ENCODE data around the gene RGR.

The RGR gene, protein sequence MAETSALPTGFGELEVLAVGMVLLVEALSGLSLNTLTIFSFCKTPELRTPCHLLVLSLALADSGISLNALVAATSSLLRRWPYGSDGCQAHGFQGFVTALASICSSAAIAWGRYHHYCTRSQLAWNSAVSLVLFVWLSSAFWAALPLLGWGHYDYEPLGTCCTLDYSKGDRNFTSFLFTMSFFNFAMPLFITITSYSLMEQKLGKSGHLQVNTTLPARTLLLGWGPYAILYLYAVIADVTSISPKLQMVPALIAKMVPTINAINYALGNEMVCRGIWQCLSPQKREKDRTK

DNA sequence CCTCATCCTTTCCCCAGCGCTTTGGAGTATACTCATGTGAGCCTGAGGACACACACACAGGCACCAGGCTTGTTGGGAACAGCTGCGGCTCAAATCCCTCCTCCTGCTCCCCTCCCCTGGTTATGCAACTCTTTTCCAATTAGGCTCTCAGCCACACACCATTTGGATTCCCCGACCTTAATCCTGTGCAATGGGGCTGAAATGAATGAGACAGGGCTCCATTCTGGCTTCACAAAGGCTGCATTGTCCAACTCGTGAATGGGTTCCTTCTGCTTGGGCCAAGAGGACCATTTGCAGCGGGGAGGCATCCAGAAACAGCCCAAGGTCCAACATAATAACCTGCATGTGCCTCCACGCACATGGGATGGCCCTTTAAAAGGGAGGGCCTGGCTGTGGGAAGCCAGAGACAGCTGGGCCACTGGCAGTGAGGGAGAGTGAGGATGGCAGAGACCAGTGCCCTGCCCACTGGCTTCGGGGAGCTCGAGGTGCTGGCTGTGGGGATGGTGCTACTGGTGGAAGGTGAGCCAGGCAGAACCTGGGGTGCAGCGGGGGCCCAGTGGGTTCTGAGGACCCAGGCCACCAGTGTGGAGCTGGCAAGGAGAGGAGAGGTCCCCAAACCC is at the start of gene RGR:
Gene RGR, plus strand, starts transcription at position 403 of the 620 bp plus-strand sequence. Its CDS starts 38 bp downstream, at position 441.
- DNase-seq: no peak

GRCh38 chr10:84196083-84196482 is 48.8 kb upstream of the RGR start:
- peak; percentile 3 for DNase-seq

DNA sequence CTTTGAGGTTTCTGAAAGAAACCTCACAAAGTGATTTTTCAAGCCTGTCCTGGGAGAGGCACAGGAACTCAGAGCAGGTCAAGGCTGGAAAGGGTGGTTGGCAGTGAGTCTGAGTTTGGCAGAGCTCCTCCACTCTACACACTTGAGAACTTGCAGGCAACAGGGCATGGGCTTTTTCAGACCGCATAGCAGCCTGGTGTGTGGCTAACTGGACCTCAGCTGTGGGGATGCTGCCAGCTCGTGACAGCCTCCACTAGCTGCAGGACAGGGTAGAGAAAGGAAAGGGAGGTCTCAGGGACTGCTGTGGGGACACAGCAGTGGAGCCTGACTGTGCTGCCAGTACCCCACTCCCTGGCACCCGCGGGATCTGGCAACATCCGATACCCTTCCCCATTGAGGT is 47.9 kb upstream of the RGR start:
- no peak for DNase-seq

DNA sequence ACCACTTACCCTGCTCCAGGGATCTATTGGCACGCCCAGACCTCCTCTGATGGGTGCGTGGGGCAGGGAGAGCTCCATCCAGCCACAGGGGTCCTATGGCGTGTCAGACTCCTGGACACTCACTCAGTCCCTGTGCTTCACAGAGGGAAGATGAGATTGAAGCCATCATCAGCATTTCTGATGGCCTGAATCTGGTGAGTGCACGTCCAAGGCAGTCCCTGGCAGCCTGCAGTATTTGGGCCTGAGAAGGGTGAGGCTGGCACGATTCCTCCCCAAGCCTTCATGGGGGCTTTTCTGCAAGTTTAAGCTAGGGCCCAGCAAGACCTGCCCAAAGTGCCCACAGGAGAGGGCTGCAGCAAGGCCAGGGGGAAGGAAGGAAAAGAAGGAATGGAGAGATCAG is 47.2 kb upstream of the RGR start:
- no peak for DNase-seq

- DNase-seq: no peak
These were observed 46.5 kb upstream of the RGR start for GRCh38 chr10:84198206-84198915.

DNA sequence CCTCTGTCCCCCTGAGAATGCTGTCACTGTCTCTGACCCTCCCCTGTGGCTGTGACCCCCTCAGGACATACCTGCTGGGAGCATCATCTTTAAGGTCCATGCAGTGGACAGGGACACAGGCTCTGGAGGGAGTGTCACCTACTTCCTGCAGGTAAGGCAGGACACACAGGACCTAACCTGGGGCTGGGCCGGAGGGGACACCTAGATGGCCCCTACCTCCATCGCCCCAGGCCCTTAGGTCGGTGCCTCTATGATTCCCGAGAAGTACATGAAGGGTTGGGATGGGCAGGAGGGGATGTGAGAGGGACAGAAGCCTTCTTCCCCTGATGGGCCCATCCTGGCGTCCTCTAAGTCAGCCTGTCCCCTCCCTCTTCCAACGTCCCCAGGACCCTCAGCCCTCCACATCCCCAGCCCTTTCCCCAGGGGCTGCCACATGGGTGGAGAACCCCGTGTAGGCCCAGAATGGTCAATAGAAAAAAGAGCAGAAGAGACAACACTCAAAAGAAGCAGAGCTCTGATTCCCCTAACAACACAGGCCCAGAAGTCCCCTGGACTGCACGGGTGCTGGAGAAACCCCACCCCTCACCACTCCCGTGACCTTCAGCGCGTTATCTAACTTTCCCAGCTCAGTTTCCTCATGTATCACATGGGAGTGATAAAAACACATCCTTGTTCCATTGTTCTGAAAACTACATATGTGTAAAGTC is 44.2 kb upstream of the RGR start:
- DNase-seq: no peak

DNA sequence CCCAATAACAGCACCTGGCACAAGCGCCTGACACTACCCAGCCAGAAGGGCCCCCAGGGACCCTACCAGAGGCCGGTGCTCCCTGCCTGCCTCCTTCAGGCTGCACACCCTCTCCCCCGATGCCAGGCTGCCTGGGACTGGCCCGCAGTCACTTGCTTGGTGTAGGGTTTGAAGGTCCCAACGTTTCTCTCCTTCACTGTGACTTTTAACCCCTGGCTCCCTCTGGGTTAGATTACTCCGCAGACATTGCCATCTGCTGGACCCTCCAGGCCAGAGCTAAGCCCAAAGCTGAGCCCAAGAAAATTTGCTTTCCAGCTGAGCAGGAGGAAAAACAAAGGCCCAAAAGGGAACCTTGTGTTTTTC is 43.6 kb upstream of the RGR start:
- no peak for DNase-seq

DNA sequence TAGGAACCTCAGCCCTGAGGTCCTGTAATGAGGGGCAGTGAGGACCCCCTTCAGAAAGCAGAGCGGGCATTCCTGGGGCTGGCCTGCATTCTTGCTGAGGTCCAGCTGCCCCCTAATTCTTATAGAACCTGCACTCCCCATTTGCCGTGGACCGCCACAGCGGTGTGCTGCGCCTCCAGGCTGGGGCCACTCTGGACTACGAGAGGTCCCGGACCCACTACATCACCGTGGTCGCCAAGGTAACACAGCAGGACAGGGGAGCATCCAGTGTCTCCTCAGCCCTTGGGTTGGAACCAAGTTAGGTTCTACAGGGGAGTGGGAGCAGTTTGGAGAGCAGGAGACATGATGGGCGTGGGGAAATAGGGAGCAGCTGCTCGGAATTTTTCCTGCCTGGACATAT is 43.2 kb upstream of the RGR start:
- no peak for DNase-seq

DNA sequence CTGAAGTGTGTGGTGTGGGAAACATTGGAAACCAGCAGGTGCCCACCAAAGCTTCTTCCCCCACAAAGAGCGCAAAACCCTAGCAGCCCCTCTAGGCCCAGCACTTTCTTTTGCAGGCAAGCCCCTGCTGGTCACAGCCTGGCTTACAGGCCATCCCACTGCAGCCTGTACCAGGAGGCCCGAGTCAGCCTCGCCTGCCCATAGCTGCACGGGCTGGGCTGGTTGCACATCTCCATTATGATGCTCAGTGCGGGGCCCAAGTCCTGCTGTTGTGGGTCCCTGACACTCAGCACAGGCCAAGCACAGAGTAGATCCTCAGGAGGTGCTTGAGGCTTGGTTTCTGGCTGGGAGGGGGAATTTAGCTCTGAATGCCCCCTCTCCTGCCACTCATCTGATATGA is 42.5 kb upstream of the RGR start:
- no peak for DNase-seq

GRCh38 chr10:84204122-84204521 is 40.7 kb upstream of the RGR start:
- DNase-seq: no peak

DNA sequence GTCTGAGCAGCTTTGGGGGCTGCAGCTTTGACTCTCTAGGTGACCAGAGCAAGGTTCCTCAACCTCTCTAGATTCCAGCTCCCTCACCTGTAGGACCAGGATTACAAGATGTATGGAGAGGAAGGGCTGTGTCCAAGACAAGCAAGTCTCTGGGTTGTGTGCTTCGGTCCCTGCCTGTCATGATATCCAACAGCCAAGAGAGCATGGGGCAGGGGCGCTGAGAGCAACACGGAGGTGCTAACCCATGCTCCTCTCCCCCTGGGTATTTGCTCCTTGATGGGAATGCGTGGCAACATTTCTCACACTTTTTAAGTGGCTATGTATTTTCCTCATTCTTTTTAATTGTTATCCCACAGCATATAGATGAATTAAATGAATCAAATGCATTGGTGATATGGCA is 40.2 kb upstream of the RGR start:
- no peak for DNase-seq

GRCh38 chr10:84205049-84205852 is 39.6 kb upstream of the RGR start:
- peak; percentile 4 for DNase-seq

DNA sequence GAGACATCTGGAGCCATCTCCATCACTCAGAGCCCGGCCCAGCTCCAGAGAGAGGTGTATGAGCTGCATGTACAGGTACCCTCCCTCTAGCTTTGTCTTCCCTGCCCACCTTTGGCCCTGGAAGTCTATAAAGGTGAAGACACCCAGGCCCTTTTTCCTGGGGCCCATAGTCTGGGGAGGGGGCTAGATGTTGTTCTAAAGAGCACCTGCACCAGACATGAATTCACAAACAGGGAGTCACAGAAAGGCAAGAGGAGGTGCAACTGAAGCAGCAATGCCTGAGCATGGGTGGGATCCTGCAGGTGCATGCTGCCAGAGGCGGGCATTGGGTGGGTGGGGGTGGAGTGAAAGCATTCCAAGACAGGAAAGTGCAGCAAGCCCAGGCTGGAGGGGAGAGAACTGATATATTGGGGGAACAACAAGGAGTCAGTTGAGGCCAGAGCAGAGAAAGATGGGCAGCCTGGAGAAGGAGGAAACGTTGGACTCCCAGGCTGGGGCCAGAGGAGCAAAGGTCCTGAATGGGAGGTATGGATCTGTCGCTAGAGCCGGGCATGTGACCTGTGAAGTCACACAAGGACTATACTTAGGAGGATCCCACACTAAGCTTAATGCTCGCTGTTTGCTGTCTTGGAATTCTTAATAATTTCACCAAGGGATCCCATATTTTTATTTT is 38.9 kb upstream of the RGR start:
- no peak for DNase-seq

GRCh38 chr10:84208023-84208422 is 36.8 kb upstream of the RGR start:
- DNase-seq: no peak

DNA sequence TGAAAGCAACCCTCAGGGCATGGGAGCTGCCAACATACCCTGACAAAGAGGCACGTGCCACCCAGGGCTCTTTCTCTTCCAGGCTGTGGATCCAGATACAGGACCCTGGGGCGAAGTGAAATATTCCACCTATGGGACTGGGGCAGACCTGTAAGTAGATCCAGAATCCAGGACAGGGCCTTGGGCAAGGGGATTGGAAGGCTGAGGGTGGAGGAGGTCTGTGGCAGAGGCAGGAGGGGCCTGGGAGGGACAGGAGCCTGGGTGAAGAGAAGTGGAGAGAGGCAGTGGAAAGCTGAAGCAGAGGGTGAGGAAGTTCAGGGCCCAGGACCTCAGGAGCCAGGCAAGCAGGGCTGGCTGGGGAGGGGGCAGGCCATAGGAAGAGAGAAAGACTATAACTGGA is 33.3 kb upstream of the RGR start:
- no peak for DNase-seq

DNA sequence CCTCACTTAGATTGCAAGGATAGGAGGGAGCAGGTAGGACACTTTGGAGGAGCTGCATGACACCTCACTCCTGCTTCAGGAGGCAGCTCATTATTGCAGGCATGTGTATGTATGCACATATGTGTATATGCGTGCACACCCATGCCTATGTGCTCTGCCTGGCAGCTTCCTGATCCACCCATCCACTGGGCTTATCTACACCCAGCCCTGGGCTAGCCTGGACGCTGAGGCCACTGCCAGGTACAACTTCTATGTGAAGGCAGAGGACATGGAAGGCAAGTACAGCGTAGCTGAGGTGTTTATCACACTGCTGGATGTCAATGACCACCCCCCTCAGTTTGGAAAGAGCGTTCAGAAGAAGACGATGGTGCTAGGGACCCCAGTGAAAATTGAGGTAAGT is 32.8 kb upstream of the RGR start:
- DNase-seq: no peak

GRCh38 chr10:84213076-84213475 is 31.8 kb upstream of the RGR start:
- DNase-seq: no peak

- no peak for DNase-seq
These were observed 30.7 kb upstream of the RGR start for GRCh38 chr10:84214046-84214572.

GRCh38 chr10:84214612-84215235 is 30.1 kb upstream of the RGR start:
- no peak for DNase-seq

DNA sequence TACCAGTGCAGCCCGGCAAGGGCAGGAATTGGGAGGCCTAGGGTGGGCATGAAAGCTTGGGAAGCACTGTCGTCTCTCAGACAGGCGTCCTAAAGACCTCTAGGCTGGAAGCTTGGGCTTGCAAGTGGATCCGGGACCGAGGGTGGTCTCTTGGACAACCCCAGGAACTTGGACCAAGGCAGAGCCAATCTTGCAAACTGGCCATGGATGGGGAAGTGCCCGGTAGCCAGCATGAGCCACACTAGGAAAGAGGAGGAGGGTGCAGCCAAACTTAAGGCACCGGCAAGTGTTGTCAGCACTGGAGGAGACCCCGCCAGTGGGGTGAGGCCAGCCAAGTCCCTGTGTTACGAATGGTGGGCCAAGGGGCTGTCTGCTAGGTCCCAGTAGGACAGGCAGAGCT is 28.0 kb upstream of the RGR start:
- no peak for DNase-seq

GRCh38 chr10:84217746-84218145 is 27.1 kb upstream of the RGR start:
- DNase-seq: no peak

DNA sequence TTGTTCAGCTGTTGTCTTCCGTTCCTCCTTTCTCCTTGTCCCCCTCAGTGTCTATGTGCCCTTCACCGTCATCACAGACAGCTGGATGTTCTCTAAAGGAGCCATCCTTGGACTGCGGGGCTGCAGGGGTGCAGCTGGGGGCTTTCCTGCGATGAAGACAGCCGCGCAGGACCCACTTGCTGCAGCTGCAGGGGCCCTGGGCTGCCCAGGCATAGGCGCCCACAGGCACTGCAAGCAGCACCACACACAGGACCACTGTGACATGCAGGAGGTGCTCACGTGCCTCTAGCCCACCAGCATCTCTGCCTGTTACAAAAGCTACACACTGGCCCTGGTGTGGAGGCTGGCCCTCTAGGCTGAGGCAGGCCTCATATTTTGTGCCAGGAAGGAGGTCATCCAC is 22.9 kb upstream of the RGR start:
- DNase-seq: no peak

Data from DMS 273 treated with DMSO at 0.1 percent for 48 hours (cell line).